ENCODE results near the gene SH3BGRL2.

- TF ChIP-seq, protein P1, sequence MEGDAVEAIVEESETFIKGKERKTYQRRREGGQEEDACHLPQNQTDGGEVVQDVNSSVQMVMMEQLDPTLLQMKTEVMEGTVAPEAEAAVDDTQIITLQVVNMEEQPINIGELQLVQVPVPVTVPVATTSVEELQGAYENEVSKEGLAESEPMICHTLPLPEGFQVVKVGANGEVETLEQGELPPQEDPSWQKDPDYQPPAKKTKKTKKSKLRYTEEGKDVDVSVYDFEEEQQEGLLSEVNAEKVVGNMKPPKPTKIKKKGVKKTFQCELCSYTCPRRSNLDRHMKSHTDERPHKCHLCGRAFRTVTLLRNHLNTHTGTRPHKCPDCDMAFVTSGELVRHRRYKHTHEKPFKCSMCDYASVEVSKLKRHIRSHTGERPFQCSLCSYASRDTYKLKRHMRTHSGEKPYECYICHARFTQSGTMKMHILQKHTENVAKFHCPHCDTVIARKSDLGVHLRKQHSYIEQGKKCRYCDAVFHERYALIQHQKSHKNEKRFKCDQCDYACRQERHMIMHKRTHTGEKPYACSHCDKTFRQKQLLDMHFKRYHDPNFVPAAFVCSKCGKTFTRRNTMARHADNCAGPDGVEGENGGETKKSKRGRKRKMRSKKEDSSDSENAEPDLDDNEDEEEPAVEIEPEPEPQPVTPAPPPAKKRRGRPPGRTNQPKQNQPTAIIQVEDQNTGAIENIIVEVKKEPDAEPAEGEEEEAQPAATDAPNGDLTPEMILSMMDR (tag by site-specific recombination; IDR thresholded peaks at IDR 0.05), result no peak
- no peak for TF ChIP-seq YY2 (tag by site-specific recombination; IDR thresholded peaks at IDR 0.05)
- TF ChIP-seq ZNF221 (tag by site-specific recombination; IDR thresholded peaks at IDR 0.05; ENCODE audit: borderline replicate concordance), result no peak
- no peak for TF ChIP-seq ZNF274 (IDR thresholded peaks at IDR 0.05; ENCODE audit: low read length)
- TF ChIP-seq ZNF274 (tag by site-specific recombination; IDR thresholded peaks at IDR 0.05; ENCODE audit: borderline replicate concordance), result no peak
- TF ChIP-seq, protein P2, sequence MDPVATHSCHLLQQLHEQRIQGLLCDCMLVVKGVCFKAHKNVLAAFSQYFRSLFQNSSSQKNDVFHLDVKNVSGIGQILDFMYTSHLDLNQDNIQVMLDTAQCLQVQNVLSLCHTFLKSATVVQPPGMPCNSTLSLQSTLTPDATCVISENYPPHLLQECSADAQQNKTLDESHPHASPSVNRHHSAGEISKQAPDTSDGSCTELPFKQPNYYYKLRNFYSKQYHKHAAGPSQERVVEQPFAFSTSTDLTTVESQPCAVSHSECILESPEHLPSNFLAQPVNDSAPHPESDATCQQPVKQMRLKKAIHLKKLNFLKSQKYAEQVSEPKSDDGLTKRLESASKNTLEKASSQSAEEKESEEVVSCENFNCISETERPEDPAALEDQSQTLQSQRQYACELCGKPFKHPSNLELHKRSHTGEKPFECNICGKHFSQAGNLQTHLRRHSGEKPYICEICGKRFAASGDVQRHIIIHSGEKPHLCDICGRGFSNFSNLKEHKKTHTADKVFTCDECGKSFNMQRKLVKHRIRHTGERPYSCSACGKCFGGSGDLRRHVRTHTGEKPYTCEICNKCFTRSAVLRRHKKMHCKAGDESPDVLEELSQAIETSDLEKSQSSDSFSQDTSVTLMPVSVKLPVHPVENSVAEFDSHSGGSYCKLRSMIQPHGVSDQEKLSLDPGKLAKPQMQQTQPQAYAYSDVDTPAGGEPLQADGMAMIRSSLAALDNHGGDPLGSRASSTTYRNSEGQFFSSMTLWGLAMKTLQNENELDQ (tag by site-specific recombination; IDR thresholded peaks at IDR 0.05; ENCODE audit: low read depth), result no peak
- TF ChIP-seq FEZF1 (tag by site-specific recombination; IDR thresholded peaks at IDR 0.05), result no peak
- TF ChIP-seq, protein P3, sequence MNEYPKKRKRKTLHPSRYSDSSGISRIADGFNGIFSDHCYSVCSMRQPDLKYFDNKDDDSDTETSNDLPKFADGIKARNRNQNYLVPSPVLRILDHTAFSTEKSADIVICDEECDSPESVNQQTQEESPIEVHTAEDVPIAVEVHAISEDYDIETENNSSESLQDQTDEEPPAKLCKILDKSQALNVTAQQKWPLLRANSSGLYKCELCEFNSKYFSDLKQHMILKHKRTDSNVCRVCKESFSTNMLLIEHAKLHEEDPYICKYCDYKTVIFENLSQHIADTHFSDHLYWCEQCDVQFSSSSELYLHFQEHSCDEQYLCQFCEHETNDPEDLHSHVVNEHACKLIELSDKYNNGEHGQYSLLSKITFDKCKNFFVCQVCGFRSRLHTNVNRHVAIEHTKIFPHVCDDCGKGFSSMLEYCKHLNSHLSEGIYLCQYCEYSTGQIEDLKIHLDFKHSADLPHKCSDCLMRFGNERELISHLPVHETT (tag by site-specific recombination; IDR thresholded peaks at IDR 0.05), result no peak
- TF ChIP-seq ZNF660 (tag by site-specific recombination; IDR thresholded peaks at IDR 0.05), result no peak
- TF ChIP-seq ZBTB6 (tag by site-specific recombination; IDR thresholded peaks at IDR 0.05), result no peak
- TF ChIP-seq ZNF76 (tag by site-specific recombination; IDR thresholded peaks at IDR 0.05; ENCODE audit: borderline replicate concordance, low read depth), result no peak
These were observed 5.4 kb upstream of the SH3BGRL2 start for GRCh38 chr6:79625746-79626145.
